ENCODE results near the gene HOTAIR. TPM values are rescaled to one million over a fixed set of nuclear protein-coding genes. Genes with fewer than 3 reads are reported as not detected.

The HOTAIR gene
- total RNA-seq, 1 experiment from 2014 or later: not detected

GRCh38 chr12:53924521-53925405, 50.0 kb downstream of the HOTAIR start:
- Histone ChIP-seq H3K23ac (ENCODE audit: insufficient read length, low read depth, low read length) (no peak overlapping the region), H3T11ph (ENCODE audit: low read length) (no peak overlapping the region), H3K18ac (ENCODE audit: insufficient read length, low read depth, low read length) (no peak overlapping the region), H2BK12ac (ENCODE audit: insufficient read length, low read depth, low read length) (no peak overlapping the region), H2AFZ (ENCODE audit: low read length) (no peak overlapping the region), H3K79me1 (ENCODE audit: insufficient read depth, low read depth, low read length, poor library complexity, severe bottlenecking) (no peaks in the 10 kb centered on the region), H3K56ac (ENCODE audit: insufficient read length, low read depth, low read length) (no peak overlapping the region), H4K20me1 (ENCODE audit: control insufficient read depth, insufficient read depth, insufficient read length) (no peaks in the 10 kb centered on the region), H3K27me3 (ENCODE audit: insufficient read depth, low read length) (peaks cover 67% of the 10 kb centered on the region), H3K4me2 (ENCODE audit: insufficient read depth, insufficient read length, low read length) (no peak overlapping the region), H4K8ac (replicated peaks; ENCODE audit: insufficient read length, low read depth, low read length) (no peak overlapping the region), H3K23me2 (ENCODE audit: insufficient read length, low read depth, low read length, poor library complexity, severe bottlenecking) (no peaks in the 10 kb centered on the region), H2BK15ac (ENCODE audit: low read depth, low read length) (no peak overlapping the region), H2BK20ac (ENCODE audit: low read depth, low read length, poor library complexity, severe bottlenecking) (no peak overlapping the region), H3K4me1 (ENCODE audit: insufficient read depth, low read length) (no peaks in the 10 kb centered on the region), H3K14ac (ENCODE audit: insufficient read depth, low read length) (no peak overlapping the region), H3K9me3 (ENCODE audit: control insufficient read depth, low read depth, low read length) (no peaks in the 10 kb centered on the region), H2BK120ac (ENCODE audit: low read depth, low read length, poor library complexity, severe bottlenecking) (no peak overlapping the region), H3K9ac (ENCODE audit: extremely low read depth, insufficient read length, low read length) (no peak overlapping the region), H4K91ac (ENCODE audit: insufficient read length, low read depth, low read length) (no peak overlapping the region), H3K27ac (ENCODE audit: insufficient read length, low read depth, low read length) (no peak overlapping the region), H2BK5ac (ENCODE audit: insufficient read length, low read length) (no peak overlapping the region), H2AK5ac (ENCODE audit: insufficient read length, low read length) (no peak overlapping the region), H4K5ac (ENCODE audit: insufficient read length, low read depth, low read length) (no peak overlapping the region), H3K4ac (ENCODE audit: low read depth, low read length) (no peak overlapping the region), H3K79me2 (ENCODE audit: insufficient read depth, low read length) (no peaks in the 10 kb centered on the region)
- Mint-ChIP-seq H3K36me3 (ENCODE audit: insufficient read depth in 1 of 3, low read depth in 3 of 3) (no peaks in the 10 kb centered on the region), H3K9me3 (no peaks in the 10 kb centered on the region; a peak in 2 of 5 replicates), H3K4me3 (no peak overlapping the region), H3K27ac (no peak overlapping the region), H3K27me3 (ENCODE audit: low read depth) (peaks cover 98% of the 10 kb centered on the region), H3K4me1 (peaks cover 0 to 10% of the 10 kb centered on the region in 2 experiments; a peak in 1 of 4 replicates)
- no peak for TF ChIP-seq CTCF (conservative IDR thresholded peaks at IDR 0.05)
- no CpG with 5 or more reads among the region's 2 CpGs for WGBS (ENCODE audit: extremely low coverage, insufficient read length, low lambda C conversion rate)
- DNase-seq: no peak
